Testis (tissue), 3 donors: ENCODE measurements around the gene PRKAA1. TPM values are rescaled to one million over a fixed set of nuclear protein-coding genes. Genes with fewer than 3 reads are reported as not detected.

Experiments used
- DNase-seq: peaks from one replicate; pipeline ENCODE4 v3.0.0-alpha.2; 2019
- H3K27ac ChIP-seq, 2 donors: fragments of 200-600 bp; sonication (generic); one replicate each; pipeline ENCODE4 v1.5.1; 2019
- H3K27me3 ChIP-seq: fragments of 200-600 bp; sonication (generic); one replicate; pipeline ENCODE4 v1.5.1; 2019
- H3K36me3 ChIP-seq: fragments of 200-600 bp; sonication (generic); one replicate; pipeline ENCODE4 v1.5.1; 2017; ENCODE audit warnings: low read depth; ENCODE audit errors: missing control alignments
- H3K4me1 ChIP-seq: fragments of 200-600 bp; sonication (generic); one replicate; pipeline ENCODE4 v1.5.1; 2019
- H3K4me3 ChIP-seq, 2 donors: fragments of 200-600 bp; sonication (generic); one replicate each; pipeline ENCODE4 v1.5.1; 2017 to 2019
- H3K9me3 ChIP-seq: fragments of 200-600 bp; sonication (generic); one replicate; pipeline ENCODE4 v1.5.1; 2017
- CTCF ChIP-seq, 3 experiments: fragments of 450-650 bp in 2 of 3; fragments of 200-600 bp in 1 of 3; sonication (generic) in 1 of 3; IDR thresholded peaks; one replicate each; pipeline ENCODE4 v1.5.1; 2016 to 2019; ENCODE audit warnings: antibody characterized with exemption in 3 of 3, mild to moderate bottlenecking in 2 of 3, moderate library complexity in 1 of 3
- POLR2A ChIP-seq: fragments of 450-650 bp; IDR thresholded peaks from one replicate; pipeline ENCODE4 v1.6.1; 2017; ENCODE audit warnings: antibody characterized with exemption, mild to moderate bottlenecking, moderate library complexity
- WGBS, 2 donors: methylation state at CpG; one replicate each; pipeline ENCODE4 v1.1.5; 2018; 5-methylcytosine and 5-hydroxymethylcytosine counted together
- intact Hi-C: fragments of 100-400 bp; cut with DNase I; formaldehyde crosslinking; loops from one replicate; pipeline ENCODE4 v1.15.1; 2023; ENCODE audit warnings: low total_unique reads
- polyA plus RNA-seq: library from polyadenylated mRNA; stranded (reverse); fragments of 350-450 nt; fragmentation: Illumina TruSeq; extraction: RNeasy Lipid Tissue Mini Kit (QIAGEN cat#74804); gene quantifications from one replicate; pipeline ENCODE4 v1.2.3, GENCODE V29; 2014; ENCODE audit warnings: low read depth, low replicate concordance; ENCODE audit not compliant: insufficient read depth
- total RNA-seq, 2 donors: library from RNA; depleted of rRNA; stranded (reverse); fragments of >200 nt; gene quantifications; one replicate each; pipeline ENCODE4 v1.2.3, GENCODE V29; 2016

PRKAA1 gene
- total and polyA plus RNA-seq, 3 donors from 2014 or later = 81.7 to 144 (median 92.8) TPM

- H3K36me3 ChIP-seq = no peaks in the 10 kb centered on the region
- no peak overlapping the region for H3K27ac ChIP-seq
- TF ChIP-seq POLR2A (no peak), CTCF (IDR thresholded peaks at IDR 0.05) (no peak)
- no peaks in the 10 kb centered on the region for H3K27me3 ChIP-seq
- H3K4me1 ChIP-seq = no peaks in the 10 kb centered on the region
- 65 to 70% methylated on average over 6 of the region's 6 CpGs for WGBS, 2 donors
- no peaks in the 10 kb centered on the region for H3K9me3 ChIP-seq
- no peak overlapping the region for H3K4me3 ChIP-seq
- intact Hi-C loops = no loop called here
- no peak for DNase-seq
These were observed 22.1 kb downstream of the PRKAA1 start for GRCh38 chr5:40775846-40776657.

GRCh38 chr5:40775085-40775845 lies 22.9 kb downstream of the PRKAA1 start:
- DNase-seq = no peak
- 93 to 96% methylated on average over 4 of the region's 4 CpGs for WGBS, 2 donors
- H3K9me3 ChIP-seq = no peaks in the 10 kb centered on the region
- no peaks in the 10 kb centered on the region for H3K4me1 ChIP-seq
- H3K27me3 ChIP-seq = no peaks in the 10 kb centered on the region
- H3K4me3 ChIP-seq = no peak overlapping the region
- H3K27ac ChIP-seq = no peak overlapping the region
- TF ChIP-seq POLR2A = no peak
- TF ChIP-seq CTCF (IDR thresholded peaks at IDR 0.05) = no peak
- intact Hi-C loops = no loop called here
- H3K36me3 ChIP-seq = no peaks in the 10 kb centered on the region

GRCh38 chr5:40774623-40775022 lies 23.6 kb downstream of the PRKAA1 start:
- intact Hi-C loops = no loop called here
- H3K27ac ChIP-seq = no peak overlapping the region
- no peak overlapping the region for H3K4me3 ChIP-seq
- TF ChIP-seq POLR2A (no peak), CTCF (IDR thresholded peaks at IDR 0.05) (no peak)
- DNase-seq = no peak
- no peaks in the 10 kb centered on the region for H3K4me1 ChIP-seq
- H3K9me3 ChIP-seq = no peaks in the 10 kb centered on the region
- no peaks in the 10 kb centered on the region for H3K36me3 ChIP-seq
- no peaks in the 10 kb centered on the region for H3K27me3 ChIP-seq
- WGBS, 2 donors = 71 to 84% methylated on average over 1 of the region's 1 CpG

GRCh38 chr5:40770764-40771163 lies 27.4 kb downstream of the PRKAA1 start:
- H3K36me3 ChIP-seq = no peaks in the 10 kb centered on the region
- intact Hi-C loops = no loop called here
- 97 to 99% methylated on average over 5 of the region's 5 CpGs for WGBS, 2 donors

More at GRCh38 chr5:40770764-40771163, 27.4 kb downstream of the PRKAA1 start:
- no peak for DNase-seq
- H3K27ac ChIP-seq = no peak overlapping the region
- no peaks in the 10 kb centered on the region for H3K9me3 ChIP-seq
- no peaks in the 10 kb centered on the region for H3K4me1 ChIP-seq
- no peak overlapping the region for H3K4me3 ChIP-seq
- no peaks in the 10 kb centered on the region for H3K27me3 ChIP-seq
- TF ChIP-seq CTCF (IDR thresholded peaks at IDR 0.05) (no peak), POLR2A (no peak)
